Coronary artery (tissue), 2 donors: ENCODE measurements around the gene ST6GALNAC3.

ENCODE experiments used
- DNase-seq: peaks from one replicate; pipeline ENCODE4 v3.0.0-alpha.2; 2017; ENCODE audit warnings: low spot score
- H3K27ac ChIP-seq, 2 donors: fragments of 200-600 bp; sonication (generic); one replicate each; pipeline ENCODE4 v1.5.1; 2016 to 2019
- H3K4me3 ChIP-seq: fragments of 200-600 bp; sonication (generic); 2 replicates; pipeline ENCODE4 v1.5.1; 2016; ENCODE audit warnings: mild to moderate bottlenecking, moderate library complexity
- TF ChIP-seq, protein P1 (sequence below): fragments of 200-600 bp; sonication (generic); IDR thresholded peaks from one replicate; pipeline ENCODE4 v1.5.1; 2019; ENCODE audit warnings: antibody characterized with exemption

Gene ST6GALNAC3

GRCh38 chr1:76138217-76138616 is 63.7 kb downstream of the ST6GALNAC3 start:
- no peak for DNase-seq
- H3K27ac ChIP-seq: no peak overlapping the region
- no peak overlapping the region for H3K4me3 ChIP-seq
- TF ChIP-seq, protein P1, sequence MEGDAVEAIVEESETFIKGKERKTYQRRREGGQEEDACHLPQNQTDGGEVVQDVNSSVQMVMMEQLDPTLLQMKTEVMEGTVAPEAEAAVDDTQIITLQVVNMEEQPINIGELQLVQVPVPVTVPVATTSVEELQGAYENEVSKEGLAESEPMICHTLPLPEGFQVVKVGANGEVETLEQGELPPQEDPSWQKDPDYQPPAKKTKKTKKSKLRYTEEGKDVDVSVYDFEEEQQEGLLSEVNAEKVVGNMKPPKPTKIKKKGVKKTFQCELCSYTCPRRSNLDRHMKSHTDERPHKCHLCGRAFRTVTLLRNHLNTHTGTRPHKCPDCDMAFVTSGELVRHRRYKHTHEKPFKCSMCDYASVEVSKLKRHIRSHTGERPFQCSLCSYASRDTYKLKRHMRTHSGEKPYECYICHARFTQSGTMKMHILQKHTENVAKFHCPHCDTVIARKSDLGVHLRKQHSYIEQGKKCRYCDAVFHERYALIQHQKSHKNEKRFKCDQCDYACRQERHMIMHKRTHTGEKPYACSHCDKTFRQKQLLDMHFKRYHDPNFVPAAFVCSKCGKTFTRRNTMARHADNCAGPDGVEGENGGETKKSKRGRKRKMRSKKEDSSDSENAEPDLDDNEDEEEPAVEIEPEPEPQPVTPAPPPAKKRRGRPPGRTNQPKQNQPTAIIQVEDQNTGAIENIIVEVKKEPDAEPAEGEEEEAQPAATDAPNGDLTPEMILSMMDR: no peak

DNA sequence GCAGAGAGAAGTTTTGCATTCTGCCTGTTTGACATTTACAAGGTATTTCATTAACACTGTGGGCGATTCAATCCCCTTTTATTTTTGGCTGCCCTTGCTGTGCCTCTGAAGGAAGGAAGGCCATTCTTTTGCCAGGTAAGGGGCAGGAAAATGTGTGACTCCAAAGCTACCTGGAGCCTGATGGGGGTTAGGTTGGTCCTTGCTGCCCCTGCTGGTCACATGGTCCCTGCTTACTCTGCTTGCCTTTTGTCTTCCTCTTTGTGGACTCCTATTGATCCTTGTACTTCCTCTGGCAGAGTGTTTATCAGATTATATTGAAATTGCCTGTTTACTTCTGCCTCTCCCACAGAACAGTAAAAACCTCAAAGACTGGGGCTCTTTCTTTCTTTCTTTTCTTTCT is 65.7 kb downstream of the ST6GALNAC3 start:
- no peak for DNase-seq
- Histone ChIP-seq H3K4me3 (no peak overlapping the region), H3K27ac (peak overlapping the region in 1 of 2 donors; percentile 26)
- TF ChIP-seq, protein P1: no peak

DNA sequence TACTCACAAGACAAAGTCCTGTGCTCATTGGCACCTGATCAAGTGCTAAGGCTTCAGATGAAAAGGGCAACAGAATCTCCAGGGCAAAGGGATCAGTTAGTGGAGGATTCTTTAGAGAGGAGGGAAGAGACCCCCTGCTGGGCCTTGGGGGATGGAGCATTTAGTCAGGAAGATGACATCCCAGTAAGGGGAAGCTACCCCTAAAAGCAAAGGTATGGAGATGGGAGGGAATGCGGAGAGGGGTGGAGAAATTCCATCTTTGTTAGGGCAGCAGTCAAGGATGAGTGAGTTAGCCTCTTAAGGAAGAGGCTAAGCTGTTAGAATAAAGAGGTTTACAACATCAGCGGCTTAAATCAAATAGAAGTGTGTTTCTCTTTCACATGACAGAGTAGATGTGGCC is 67.4 kb downstream of the ST6GALNAC3 start:
- Histone ChIP-seq H3K4me3 (no peak overlapping the region), H3K27ac (no peak overlapping the region)
- TF ChIP-seq, protein P1: no peak
- no peak for DNase-seq

DNA sequence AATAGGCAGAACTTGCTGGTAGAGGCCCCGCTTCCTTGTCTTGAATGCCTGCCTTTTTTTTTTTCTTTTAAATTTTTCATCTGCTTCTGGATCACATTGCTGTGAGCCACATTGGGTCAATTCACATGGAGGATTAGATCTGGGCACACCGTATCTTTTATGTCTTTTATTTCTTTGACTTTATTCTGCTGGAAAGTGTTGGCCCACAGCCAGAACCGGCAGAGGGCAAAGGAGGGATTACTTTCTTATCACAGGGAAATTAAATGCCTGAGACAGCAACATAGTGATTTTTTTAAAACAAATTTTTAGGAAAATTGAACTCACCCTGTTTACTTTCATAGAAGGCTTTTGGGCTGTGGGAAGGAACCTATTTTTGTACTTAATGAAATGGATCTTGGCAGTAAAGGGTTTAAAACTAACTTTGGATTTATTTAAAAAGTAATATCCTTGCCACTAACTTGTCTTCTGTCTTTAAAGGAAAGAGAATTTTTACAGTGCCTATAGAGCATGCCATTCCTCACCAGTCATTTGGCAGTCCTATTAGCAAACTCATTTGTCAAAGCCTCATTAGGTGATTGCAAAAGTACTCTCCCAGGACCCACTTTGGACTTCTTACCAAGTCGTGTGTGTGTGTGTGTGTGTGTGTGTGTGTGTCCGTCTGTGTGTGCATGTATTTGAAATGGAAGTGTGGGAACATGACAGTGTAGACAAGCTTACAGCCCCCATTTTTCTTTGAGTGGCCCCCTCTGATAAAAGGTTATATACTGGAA is 68.4 kb downstream of the ST6GALNAC3 start:
- DNase-seq: no peak
- Histone ChIP-seq H3K4me3 (no peak overlapping the region), H3K27ac (no peak overlapping the region)
- TF ChIP-seq, protein P1: no peak

- no peak overlapping the region for H3K27ac ChIP-seq
- no peak for DNase-seq
- TF ChIP-seq, protein P1: no peak
- no peak overlapping the region for H3K4me3 ChIP-seq
These were observed 69.7 kb downstream of the ST6GALNAC3 start for GRCh38 chr1:76144247-76144646.

DNA sequence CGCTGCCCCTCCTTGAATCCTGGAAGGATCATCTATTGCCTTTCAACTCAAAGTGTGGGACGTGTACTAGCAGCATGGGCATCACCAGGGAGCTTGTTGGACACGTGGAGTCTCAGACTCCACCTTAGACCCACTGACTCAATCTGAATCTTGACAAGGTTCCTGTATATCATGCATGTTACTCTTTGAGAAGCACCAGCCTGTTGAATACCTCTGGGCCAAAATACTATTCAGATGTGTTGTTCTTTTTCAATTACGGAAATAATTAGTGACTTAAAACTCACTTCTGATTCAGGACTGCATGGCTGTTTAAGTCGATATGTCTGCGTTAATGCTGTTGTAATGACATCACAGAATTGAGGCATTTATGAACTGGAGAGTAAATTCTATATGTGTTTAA is 70.8 kb downstream of the ST6GALNAC3 start:
- H3K4me3 ChIP-seq: no peak overlapping the region
- DNase-seq: no peak
- TF ChIP-seq, protein P1: no peak
- no peak overlapping the region for H3K27ac ChIP-seq

DNA sequence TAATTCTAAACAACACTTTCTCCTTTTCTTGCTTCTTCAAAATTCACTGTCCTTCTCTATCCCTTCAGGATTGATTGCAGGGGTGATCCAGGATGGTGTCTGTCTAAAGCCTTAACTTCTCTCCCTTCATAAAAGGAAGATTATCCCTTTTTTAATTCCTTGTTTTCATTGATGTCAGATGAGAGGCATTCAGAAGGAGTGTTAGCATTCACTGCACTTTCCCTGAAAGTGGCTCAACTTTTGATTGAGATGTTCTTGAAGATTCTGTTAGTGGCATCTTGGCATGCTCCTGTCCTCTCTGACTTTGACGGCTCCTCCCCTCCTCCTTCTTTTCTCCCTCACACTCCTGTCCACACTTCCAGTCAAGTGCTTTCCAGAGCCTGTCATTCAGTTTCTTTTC is 71.6 kb downstream of the ST6GALNAC3 start:
- TF ChIP-seq, protein P1: no peak
- Histone ChIP-seq H3K27ac (no peak overlapping the region), H3K4me3 (no peak overlapping the region)
- DNase-seq: no peak
